H9 (cell line): ENCODE results near the gene ALDH1B1. TPM values are rescaled to one million over a fixed set of nuclear protein-coding genes. Genes with fewer than 3 reads are reported as not detected.

ENCODE experiments used
- DNase-seq: peaks from one replicate; pipeline ENCODE4 v3.0.0-alpha.2; 2017
- H2AFZ ChIP-seq: one replicate; pipeline ENCODE4 v1.6.1; 2013; ENCODE audit warnings: mild to moderate bottlenecking, low read length, control low read depth, moderate library complexity
- H2AK5ac ChIP-seq: 2 replicates; pipeline ENCODE4 v1.6.1; 2013; ENCODE audit warnings: low read length, control low read depth, mixed read lengths; ENCODE audit not compliant: insufficient read length
- H2BK120ac ChIP-seq: one replicate; pipeline ENCODE4 v1.6.1; 2013; ENCODE audit warnings: low read depth, mild to moderate bottlenecking, low read length, control low read depth, inconsistent platforms; ENCODE audit not compliant: poor library complexity, severe bottlenecking
- H2BK12ac ChIP-seq: 2 replicates; pipeline ENCODE4 v1.6.1; 2013; ENCODE audit warnings: low read length, control low read depth, mixed read lengths, low read depth; ENCODE audit not compliant: insufficient read length
- H2BK15ac ChIP-seq: 2 replicates; pipeline ENCODE4 v1.6.1; 2013; ENCODE audit warnings: low read depth, low read length, control low read depth
- H2BK20ac ChIP-seq: one replicate; pipeline ENCODE4 v1.6.1; 2013; ENCODE audit warnings: low read depth, mild to moderate bottlenecking, low read length, control low read depth, inconsistent platforms; ENCODE audit not compliant: poor library complexity, severe bottlenecking
- H2BK5ac ChIP-seq: 2 replicates; pipeline ENCODE4 v1.6.1; 2013; ENCODE audit warnings: low read length, control low read depth, mixed read lengths; ENCODE audit not compliant: insufficient read length
- H3K14ac ChIP-seq: 2 replicates; pipeline ENCODE4 v1.6.1; 2013; ENCODE audit warnings: low read length, control low read depth; ENCODE audit not compliant: insufficient read depth
- H3K18ac ChIP-seq: 2 replicates; pipeline ENCODE4 v1.6.1; 2013; ENCODE audit warnings: low read depth, mild to moderate bottlenecking, mixed read lengths, low read length, control low read depth; ENCODE audit not compliant: insufficient read length
- H3K23ac ChIP-seq: 2 replicates; pipeline ENCODE4 v1.6.1; 2013; ENCODE audit warnings: low read length, control low read depth, mixed read lengths, low read depth; ENCODE audit not compliant: insufficient read length
- H3K23me2 ChIP-seq: 2 replicates; pipeline ENCODE4 v1.6.1; 2013; ENCODE audit warnings: low read depth, mild to moderate bottlenecking, mixed read lengths, low read length, control low read depth; ENCODE audit not compliant: insufficient read length, poor library complexity, severe bottlenecking
- H3K27ac ChIP-seq: 2 replicates; pipeline ENCODE4 v1.5.1; 2013; ENCODE audit warnings: low read length, control low read depth, mixed read lengths, low read depth; ENCODE audit not compliant: insufficient read length
- H3K27me3 ChIP-seq: 2 replicates; pipeline ENCODE4 v1.6.1; 2013; ENCODE audit warnings: low read length, control low read depth, inconsistent platforms; ENCODE audit not compliant: insufficient read depth
- H3K4ac ChIP-seq: 2 replicates; pipeline ENCODE4 v1.6.1; 2013; ENCODE audit warnings: low read depth, mild to moderate bottlenecking, control low read depth, inconsistent platforms, low read length, moderate library complexity
- H3K4me1 ChIP-seq: 2 replicates; pipeline ENCODE4 v1.6.1; 2013; ENCODE audit warnings: low read length, control low read depth, inconsistent platforms; ENCODE audit not compliant: insufficient read depth
- H3K4me2 ChIP-seq: 2 replicates; pipeline ENCODE4 v1.6.1; 2013; ENCODE audit warnings: low read length, control low read depth, mixed read lengths; ENCODE audit not compliant: insufficient read length, insufficient read depth
- H3K56ac ChIP-seq: 2 replicates; pipeline ENCODE4 v1.6.1; 2013; ENCODE audit warnings: low read depth, mild to moderate bottlenecking, mixed read lengths, low read length, control low read depth; ENCODE audit not compliant: insufficient read length
- H3K79me1 ChIP-seq: 2 replicates; pipeline ENCODE4 v1.6.1; 2013; ENCODE audit warnings: low read depth, mild to moderate bottlenecking, moderate library complexity, low read length, control low read depth, inconsistent platforms; ENCODE audit not compliant: insufficient read depth, poor library complexity, severe bottlenecking
- H3K79me2 ChIP-seq: 2 replicates; pipeline ENCODE4 v1.6.1; 2013; ENCODE audit warnings: low read length, control low read depth, inconsistent platforms; ENCODE audit not compliant: insufficient read depth
- H3K9ac ChIP-seq: 2 replicates; pipeline ENCODE4 v1.6.1; 2013; ENCODE audit warnings: low read length, control low read depth, mixed read lengths; ENCODE audit not compliant: insufficient read length; ENCODE audit errors: extremely low read depth
- H3K9me3 ChIP-seq: one replicate; pipeline ENCODE4 v1.6.1; 2013; ENCODE audit warnings: low read depth, low read length, inconsistent platforms; ENCODE audit not compliant: control insufficient read depth
- H3T11ph ChIP-seq: one replicate; pipeline ENCODE4 v1.6.1; 2013; ENCODE audit warnings: mild to moderate bottlenecking, low read length, control low read depth, inconsistent platforms
- H4K20me1 ChIP-seq: one replicate; pipeline ENCODE4 v1.6.1; 2013; ENCODE audit not compliant: control insufficient read depth, insufficient read length, insufficient read depth
- H4K5ac ChIP-seq: 2 replicates; pipeline ENCODE4 v1.6.1; 2013; ENCODE audit warnings: low read depth, mild to moderate bottlenecking, mixed read lengths, low read length, control low read depth; ENCODE audit not compliant: insufficient read length
- H4K8ac ChIP-seq: replicated peaks from 2 replicates; pipeline ENCODE4 v1.6.1; 2013; ENCODE audit warnings: low read length, control low read depth, mixed read lengths, low read depth; ENCODE audit not compliant: insufficient read length
- H4K91ac ChIP-seq: 2 replicates; pipeline ENCODE4 v1.6.1; 2013; ENCODE audit warnings: low read depth, mild to moderate bottlenecking, moderate library complexity, mixed read lengths, low read length, control low read depth; ENCODE audit not compliant: insufficient read length
- H3K27ac Mint-ChIP-seq, 3 experiments: 2 replicates in 2 of 3; 3 replicates in 1 of 3; pipeline ENCODE4 v1.8.0; 2020 to 2021; ENCODE audit warnings: mixed read lengths in 3 of 3, mild to moderate bottlenecking in 1 of 3, moderate library complexity in 1 of 3
- H3K27me3 Mint-ChIP-seq: 2 replicates; pipeline ENCODE4 v1.8.0; 2021; ENCODE audit warnings: low read depth, mild to moderate bottlenecking, moderate library complexity, mixed read lengths
- H3K36me3 Mint-ChIP-seq, 3 experiments: 2 replicates in 2 of 3; 3 replicates in 1 of 3; pipeline ENCODE4 v1.8.0; 2020 to 2021; ENCODE audit warnings: low read depth in 3 of 3, mixed read lengths in 3 of 3; ENCODE audit not compliant: insufficient read depth in 1 of 3
- H3K4me1 Mint-ChIP-seq, 2 experiments: 2 replicates each; pipeline ENCODE4 v1.8.0; 2020; ENCODE audit warnings: mixed read lengths in 2 of 2
- H3K4me3 Mint-ChIP-seq, 2 experiments: 2 replicates in 1 of 2; 3 replicates in 1 of 2; pipeline ENCODE4 v1.8.0; 2020 to 2021; ENCODE audit warnings: mild to moderate bottlenecking in 2 of 2, mixed read lengths in 2 of 2, moderate library complexity in 1 of 2
- H3K9me3 Mint-ChIP-seq, 2 experiments: 2 replicates in 1 of 2; 3 replicates in 1 of 2; pipeline ENCODE4 v1.8.0; 2020; ENCODE audit warnings: mild to moderate bottlenecking in 2 of 2, mixed read lengths in 2 of 2, moderate library complexity in 1 of 2
- CTCF ChIP-seq: fragments of 200-600 bp; sonication (generic); conservative IDR thresholded peaks from 3 replicates; pipeline ENCODE4 v1.8.0; 2021; ENCODE audit warnings: antibody characterized with exemption, mild to moderate bottlenecking
- WGBS: extraction: QIAGEN DNeasy Blood & Tissue Kit; methylation state at CpG from one replicate; pipeline ENCODE4 v1.1.7; 2013; ENCODE audit warnings: missing lambda C conversion rate, low lambda C conversion rate, mixed read lengths; ENCODE audit not compliant: insufficient read length; ENCODE audit errors: extremely low coverage; 5-methylcytosine and 5-hydroxymethylcytosine counted together
- total RNA-seq: library from RNA; stranded (reverse); gene quantifications from 2 replicates; pipeline ENCODE4 v1.2.1, GENCODE V29; 2021

The ALDH1B1 gene
- total RNA-seq, 1 experiment from 2014 or later = 49.6 TPM

DNA sequence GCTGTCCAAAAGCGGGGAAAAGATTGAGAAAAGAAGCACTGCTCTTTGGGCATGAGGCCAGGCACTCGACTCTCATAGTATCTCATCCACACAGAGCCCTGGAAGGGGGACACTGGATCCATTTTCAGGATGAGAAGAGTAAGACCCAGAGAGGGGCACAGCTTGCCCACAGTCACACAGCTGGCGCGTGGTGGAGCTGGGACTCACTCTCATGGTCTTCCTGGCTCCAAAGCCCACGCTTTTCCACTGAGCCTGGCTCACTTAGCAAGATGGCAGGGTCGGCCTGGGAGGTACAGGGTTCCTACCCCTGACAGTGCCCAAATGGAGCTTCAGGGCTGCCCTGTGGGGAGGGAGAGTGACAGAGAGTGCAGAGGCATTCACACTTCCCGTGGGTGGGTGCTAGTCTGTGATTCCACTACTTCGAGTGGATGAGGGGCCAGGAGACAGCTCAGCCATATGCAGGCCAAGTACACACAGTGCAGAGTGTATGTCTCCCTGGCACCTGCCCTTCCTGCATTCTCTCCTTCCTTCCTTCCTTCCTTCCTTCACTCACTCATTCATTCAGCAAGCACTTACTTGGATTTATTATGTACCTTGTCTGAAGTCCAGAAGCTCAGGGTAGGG lies 50.1 kb downstream of the ALDH1B1 start:
- no peaks in the 10 kb centered on the region for H3K36me3 Mint-ChIP-seq

More for the DNA sequence above, 50.1 kb downstream of the ALDH1B1 start:
- Histone ChIP-seq H3K23ac (no peak overlapping the region), H3T11ph (no peak overlapping the region), H2AFZ (no peak overlapping the region), H2BK5ac (no peak overlapping the region), H3K4me1 (no peaks in the 10 kb centered on the region), H3K23me2 (no peaks in the 10 kb centered on the region), H3K9ac (no peak overlapping the region), H3K9me3 (no peaks in the 10 kb centered on the region), H2AK5ac (no peak overlapping the region), H3K27me3 (no peaks in the 10 kb centered on the region), H3K4ac (no peak overlapping the region), H2BK20ac (no peak overlapping the region), H3K14ac (no peak overlapping the region), H3K18ac (no peak overlapping the region), H2BK15ac (no peak overlapping the region), H4K20me1 (no peaks in the 10 kb centered on the region), H3K56ac (no peak overlapping the region), H3K79me1 (no peaks in the 10 kb centered on the region), H2BK12ac (no peak overlapping the region), H4K8ac (no peak overlapping the region), H3K79me2 (no peaks in the 10 kb centered on the region), H4K91ac (no peak overlapping the region), H3K4me2 (no peak overlapping the region), H2BK120ac (no peak overlapping the region), H3K27ac (no peak overlapping the region), H4K5ac (no peak overlapping the region)
- TF ChIP-seq CTCF = no peak
- H3K9me3 Mint-ChIP-seq = no peaks in the 10 kb centered on the region; a peak in 1 of 5 replicates
- no CpG with 5 or more reads among the region's 8 CpGs for WGBS
- H3K4me1 Mint-ChIP-seq = peaks cover 0 to 7% of the 10 kb centered on the region in 2 experiments; a peak in 1 of 4 replicates
- no peak overlapping the region for H3K27ac Mint-ChIP-seq
- DNase-seq = no peak
- H3K4me3 Mint-ChIP-seq = no peak overlapping the region
- H3K27me3 Mint-ChIP-seq = peaks cover 1% of the 10 kb centered on the region
